ENCODE results near the gene CYGB.
A peak's percentile ranks its signal among the peaks of the same experiment; 100 is the strongest.
"Not testable (repeated sequence)": the region's sequence is repeated elsewhere in the genome, so short reads cannot be mapped to it uniquely, and the experiment has no call there.

Gene CYGB

GRCh38 chr17:76561799-76562268 lies 24.3 kb upstream of the CYGB start:
- H3K4me3 ChIP-seq (ENCODE audit: low read depth, low read length): no peak overlapping the region
- no peak for TF ChIP-seq CTCF (IDR thresholded peaks at IDR 0.05; ENCODE audit: borderline replicate concordance, insufficient read depth, low read depth, low read length)

- TF ChIP-seq CTCF (IDR thresholded peaks at IDR 0.05; ENCODE audit: borderline replicate concordance, insufficient read depth, low read depth, low read length): no peak
- no peak overlapping the region for H3K4me3 ChIP-seq (ENCODE audit: low read depth, low read length)
Observed at GRCh38 chr17:76561332-76561731, 23.8 kb upstream of the CYGB start.

GRCh38 chr17:76560877-76561221 lies 23.3 kb upstream of the CYGB start:
- no peak for TF ChIP-seq CTCF (IDR thresholded peaks at IDR 0.05; ENCODE audit: borderline replicate concordance, insufficient read depth, low read depth, low read length)
- H3K4me3 ChIP-seq (ENCODE audit: low read depth, low read length): no peak overlapping the region

- H3K4me3 ChIP-seq (ENCODE audit: low read depth, low read length): no peak overlapping the region
- TF ChIP-seq CTCF (IDR thresholded peaks at IDR 0.05; ENCODE audit: borderline replicate concordance, insufficient read depth, low read depth, low read length): no peak
Observed at GRCh38 chr17:76560036-76560876, 22.7 kb upstream of the CYGB start.

- H3K4me3 ChIP-seq (ENCODE audit: low read depth, low read length): not testable (repeated sequence)
Observed at GRCh38 chr17:76559460-76559859, 22.0 kb upstream of the CYGB start.

- peak; percentile 44; the same call in 1 of the 2 replicates for TF ChIP-seq CTCF (IDR thresholded peaks at IDR 0.05; ENCODE audit: borderline replicate concordance, insufficient read depth, low read depth, low read length)
- H3K4me3 ChIP-seq (ENCODE audit: low read depth, low read length): peak overlapping the region; percentile 74
Observed at GRCh38 chr17:76558198-76559095, 20.9 kb upstream of the CYGB start.

- TF ChIP-seq CTCF (IDR thresholded peaks at IDR 0.05; ENCODE audit: borderline replicate concordance, insufficient read depth, low read depth, low read length): peak; percentile 71
- H3K4me3 ChIP-seq (ENCODE audit: low read depth, low read length): peak overlapping the region; percentile 74
Observed at GRCh38 chr17:76557368-76558197, 20.1 kb upstream of the CYGB start.

Data from GM12875 (cell line).